OCI-LY1 (cell line): ENCODE data around the gene GFI1B.

Experiments
- H2AFZ ChIP-seq: fragments of 200-600 bp; sonication (generic), shearing (Covaris generic); 2 replicates; pipeline ENCODE4 v1.6.0; 2014; ENCODE audit warnings: antibody characterized with exemption, mild to moderate bottlenecking, low read length
- H3F3A ChIP-seq: fragments of 200-600 bp; sonication (generic), shearing (Covaris generic); 2 replicates; pipeline ENCODE4 v1.6.0; 2014; ENCODE audit warnings: mild to moderate bottlenecking, antibody characterized with exemption, low read length, moderate library complexity; ENCODE audit not compliant: insufficient read depth
- H3K27ac ChIP-seq: fragments of 200-600 bp; sonication (generic); 2 replicates; pipeline ENCODE4 v1.5.1; 2014; ENCODE audit warnings: low read length, mixed run types, mild to moderate bottlenecking, low read depth; ENCODE audit not compliant: poor library complexity, severe bottlenecking
- H3K27me3 ChIP-seq: fragments of 200-600 bp; sonication (generic); 2 replicates; pipeline ENCODE4 v1.6.0; 2014; ENCODE audit warnings: antibody characterized with exemption, mild to moderate bottlenecking, low read length, moderate library complexity; ENCODE audit not compliant: insufficient read depth
- H3K36me3 ChIP-seq: fragments of 200-600 bp; sonication (generic); 2 replicates; pipeline ENCODE4 v1.6.1; 2014; ENCODE audit warnings: mild to moderate bottlenecking, antibody characterized with exemption, low read length, moderate library complexity, mixed read lengths; ENCODE audit not compliant: insufficient read depth
- H3K4me1 ChIP-seq: fragments of 200-600 bp; sonication (generic); 2 replicates; pipeline ENCODE4 v1.5.1; 2014; ENCODE audit warnings: mild to moderate bottlenecking, low read length, moderate library complexity; ENCODE audit not compliant: insufficient read depth, severe bottlenecking
- H3K4me2 ChIP-seq: fragments of 200-600 bp; sonication (generic), shearing (Covaris generic); 2 replicates; pipeline ENCODE4 v1.6.1; 2014; ENCODE audit warnings: low read length
- H3K4me3 ChIP-seq: fragments of 200-600 bp; sonication (generic); 2 replicates; pipeline ENCODE4 v1.5.1; 2014; ENCODE audit warnings: low read length, low read depth, mild to moderate bottlenecking, mixed read lengths; ENCODE audit not compliant: poor library complexity, severe bottlenecking
- H3K79me2 ChIP-seq: fragments of 200-600 bp; shearing (Covaris generic); 2 replicates; pipeline ENCODE4 v1.6.1; 2016; ENCODE audit warnings: mixed run types, low read length, mixed read lengths; ENCODE audit not compliant: insufficient read depth
- H3K9ac ChIP-seq: fragments of 200-600 bp; sonication (generic), shearing (Covaris generic); 2 replicates; pipeline ENCODE4 v1.6.1; 2014; ENCODE audit warnings: mild to moderate bottlenecking, low read length, mixed read lengths
- H3K9me2 ChIP-seq: fragments of 200-600 bp; sonication (generic), shearing (Covaris generic); 2 replicates; pipeline ENCODE4 v1.6.1; 2014; ENCODE audit warnings: low read depth, mild to moderate bottlenecking, low read length, mixed read lengths
- H3K9me3 ChIP-seq: fragments of 200-600 bp; shearing (Covaris generic); 2 replicates; pipeline ENCODE4 v1.6.1; 2014; ENCODE audit warnings: low read length, mixed read lengths
- H4K20me1 ChIP-seq: fragments of 200-600 bp; sonication (generic), shearing (Covaris generic); 2 replicates; pipeline ENCODE4 v1.6.0; 2016; ENCODE audit warnings: mild to moderate bottlenecking, low read length; ENCODE audit not compliant: insufficient read depth
- EZH2 ChIP-seq: fragments of 200-600 bp; sonication (generic), shearing (Covaris generic); IDR thresholded peaks from 2 replicates; pipeline ENCODE4 v1.8.0; 2017; ENCODE audit warnings: borderline replicate concordance, mixed run types, mild to moderate bottlenecking, antibody characterized with exemption, low read length, moderate library complexity, mixed read lengths
- TF ChIP-seq, protein P1 (sequence below): fragments of 200-600 bp; sonication (generic), shearing (Covaris generic); IDR thresholded peaks from 2 replicates; pipeline ENCODE4 v1.5.1; 2017; ENCODE audit warnings: mild to moderate bottlenecking, antibody characterized with exemption, low read length, moderate library complexity, mixed read lengths

The GFI1B gene

DNA sequence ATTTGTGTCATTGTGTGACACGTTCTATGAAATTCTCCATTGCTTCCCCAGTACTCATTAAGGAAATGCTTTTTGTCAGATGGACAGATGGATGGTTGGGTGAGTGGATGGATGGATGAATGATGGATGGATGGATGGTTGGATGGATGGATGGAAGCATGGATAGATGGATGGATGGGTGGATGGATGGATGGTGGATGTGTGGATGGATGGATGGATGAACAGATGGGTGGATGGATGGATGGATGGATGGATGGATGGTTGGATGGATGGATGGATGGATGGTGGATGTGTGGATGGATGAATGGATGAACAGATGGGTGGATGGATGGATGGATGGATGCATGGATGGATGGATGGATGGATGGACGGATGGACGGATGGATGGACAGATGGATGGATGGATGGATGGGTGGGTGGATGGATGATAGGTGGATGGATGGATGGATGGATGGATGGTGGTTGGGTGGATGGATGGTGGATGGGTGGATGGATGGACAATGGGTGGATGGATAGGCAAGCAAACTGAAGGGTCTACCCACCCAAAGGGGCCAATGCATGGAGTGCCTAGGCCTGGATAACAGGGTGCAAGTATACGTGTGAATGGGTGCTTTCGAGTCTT lies 28.3 kb downstream of the GFI1B start:
- Histone ChIP-seq H3K4me3 (no peak overlapping the region), H3K27me3 (no peaks in the 10 kb centered on the region), H3K9me2 (no peaks in the 10 kb centered on the region), H3K4me1 (no peaks in the 10 kb centered on the region), H3K36me3 (no peaks in the 10 kb centered on the region; the same call in 1 of the 2 replicates), H3K79me2 (no peaks in the 10 kb centered on the region), H3K9ac (no peak overlapping the region), H3K4me2 (no peak overlapping the region), H2AFZ (no peak overlapping the region), H3K27ac (no peak overlapping the region), H3K9me3 (no peaks in the 10 kb centered on the region), H3F3A (no peaks in the 10 kb centered on the region), H4K20me1 (no peaks in the 10 kb centered on the region)
- no peak for TF ChIP-seq EZH2
- TF ChIP-seq, protein P1, sequence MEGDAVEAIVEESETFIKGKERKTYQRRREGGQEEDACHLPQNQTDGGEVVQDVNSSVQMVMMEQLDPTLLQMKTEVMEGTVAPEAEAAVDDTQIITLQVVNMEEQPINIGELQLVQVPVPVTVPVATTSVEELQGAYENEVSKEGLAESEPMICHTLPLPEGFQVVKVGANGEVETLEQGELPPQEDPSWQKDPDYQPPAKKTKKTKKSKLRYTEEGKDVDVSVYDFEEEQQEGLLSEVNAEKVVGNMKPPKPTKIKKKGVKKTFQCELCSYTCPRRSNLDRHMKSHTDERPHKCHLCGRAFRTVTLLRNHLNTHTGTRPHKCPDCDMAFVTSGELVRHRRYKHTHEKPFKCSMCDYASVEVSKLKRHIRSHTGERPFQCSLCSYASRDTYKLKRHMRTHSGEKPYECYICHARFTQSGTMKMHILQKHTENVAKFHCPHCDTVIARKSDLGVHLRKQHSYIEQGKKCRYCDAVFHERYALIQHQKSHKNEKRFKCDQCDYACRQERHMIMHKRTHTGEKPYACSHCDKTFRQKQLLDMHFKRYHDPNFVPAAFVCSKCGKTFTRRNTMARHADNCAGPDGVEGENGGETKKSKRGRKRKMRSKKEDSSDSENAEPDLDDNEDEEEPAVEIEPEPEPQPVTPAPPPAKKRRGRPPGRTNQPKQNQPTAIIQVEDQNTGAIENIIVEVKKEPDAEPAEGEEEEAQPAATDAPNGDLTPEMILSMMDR: no peak

DNA sequence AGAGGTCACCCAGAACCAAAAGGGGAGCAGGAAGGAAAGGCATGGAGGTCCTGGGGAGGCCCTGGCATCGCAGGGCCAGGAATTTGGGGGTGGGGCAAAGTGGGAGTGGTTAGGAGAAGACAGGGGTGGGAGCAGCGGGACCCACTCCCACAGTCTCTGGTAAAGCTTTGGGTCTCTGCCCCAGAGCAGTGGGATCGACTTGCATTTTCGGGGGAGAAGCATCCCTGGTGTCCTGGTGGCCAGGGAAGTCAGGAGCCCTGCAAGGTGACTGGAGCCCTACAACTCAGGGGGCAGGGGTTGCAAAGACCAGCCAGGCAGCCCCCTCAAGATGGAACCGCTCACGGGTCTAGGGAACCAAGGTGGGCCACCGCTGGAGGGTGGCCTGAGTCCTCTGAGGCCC lies 29.9 kb downstream of the GFI1B start:
- H3K9me2 ChIP-seq: no peaks in the 10 kb centered on the region
- H3K79me2 ChIP-seq: no peaks in the 10 kb centered on the region
- H3K9me3 ChIP-seq: no peaks in the 10 kb centered on the region
- no peak overlapping the region for H2AFZ ChIP-seq
- no peaks in the 10 kb centered on the region for H3K27me3 ChIP-seq
- no peaks in the 10 kb centered on the region for H3F3A ChIP-seq
- H3K4me1 ChIP-seq: no peaks in the 10 kb centered on the region
- H3K4me3 ChIP-seq: no peak overlapping the region
- H3K9ac ChIP-seq: no peak overlapping the region
- TF ChIP-seq, protein P1: no peak
- no peak for TF ChIP-seq EZH2
- H3K27ac ChIP-seq: no peak overlapping the region
- no peaks in the 10 kb centered on the region; the same call in 1 of the 2 replicates for H3K36me3 ChIP-seq
- H4K20me1 ChIP-seq: no peaks in the 10 kb centered on the region
- H3K4me2 ChIP-seq: no peak overlapping the region

DNA sequence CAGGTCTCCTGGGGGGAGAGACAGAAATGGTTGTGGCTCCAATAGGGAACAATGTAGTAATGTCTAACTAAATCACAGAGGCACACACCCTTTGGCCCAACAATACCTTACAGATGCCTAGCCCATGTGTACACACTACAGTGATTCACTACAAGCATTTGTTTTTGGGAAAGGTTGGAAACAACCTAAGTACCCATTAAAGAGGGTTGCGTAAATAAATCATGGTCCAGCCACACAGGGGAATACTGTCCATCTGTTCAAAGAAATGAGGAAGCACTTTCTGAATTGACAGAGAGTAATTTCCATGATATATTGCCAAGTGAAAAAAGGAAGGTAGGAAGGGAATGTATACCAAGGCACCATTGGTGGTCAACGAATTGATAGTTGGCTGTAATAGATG lies 30.3 kb downstream of the GFI1B start:
- Histone ChIP-seq H3K9me2 (no peaks in the 10 kb centered on the region), H3K27me3 (no peaks in the 10 kb centered on the region), H2AFZ (no peak overlapping the region), H3K79me2 (no peaks in the 10 kb centered on the region), H3K4me2 (no peak overlapping the region), H3K9me3 (no peaks in the 10 kb centered on the region), H3K9ac (no peak overlapping the region), H3K4me3 (no peak overlapping the region), H3K4me1 (no peaks in the 10 kb centered on the region), H3K36me3 (no peaks in the 10 kb centered on the region; the same call in 1 of the 2 replicates), H3F3A (no peaks in the 10 kb centered on the region), H4K20me1 (no peaks in the 10 kb centered on the region), H3K27ac (no peak overlapping the region)
- no peak for TF ChIP-seq EZH2
- TF ChIP-seq, protein P1: no peak
